GM18502 (cell line): ENCODE measurements around the gene NUMB.

ENCODE experiments used
- ATAC-seq: cut with Tn5 transposase; IDR thresholded peaks from one replicate; pipeline ENCODE4 v1.9.1; 2021; ENCODE audit warnings: mild to moderate bottlenecking; ENCODE audit not compliant: unreplicated experiment, poor library complexity

The NUMB gene

GRCh38 chr14:73458183-73458976 lies at the start of gene NUMB:
TSS of gene NUMB (minus strand) at chr14:73458546. CDS start at chr14:73355751, 102,795 bp downstream.
- peak; percentile 98 for ATAC-seq

GRCh38 chr14:73503648-73504047 lies 45.3 kb upstream of the NUMB start:
- no peak for ATAC-seq

DNA sequence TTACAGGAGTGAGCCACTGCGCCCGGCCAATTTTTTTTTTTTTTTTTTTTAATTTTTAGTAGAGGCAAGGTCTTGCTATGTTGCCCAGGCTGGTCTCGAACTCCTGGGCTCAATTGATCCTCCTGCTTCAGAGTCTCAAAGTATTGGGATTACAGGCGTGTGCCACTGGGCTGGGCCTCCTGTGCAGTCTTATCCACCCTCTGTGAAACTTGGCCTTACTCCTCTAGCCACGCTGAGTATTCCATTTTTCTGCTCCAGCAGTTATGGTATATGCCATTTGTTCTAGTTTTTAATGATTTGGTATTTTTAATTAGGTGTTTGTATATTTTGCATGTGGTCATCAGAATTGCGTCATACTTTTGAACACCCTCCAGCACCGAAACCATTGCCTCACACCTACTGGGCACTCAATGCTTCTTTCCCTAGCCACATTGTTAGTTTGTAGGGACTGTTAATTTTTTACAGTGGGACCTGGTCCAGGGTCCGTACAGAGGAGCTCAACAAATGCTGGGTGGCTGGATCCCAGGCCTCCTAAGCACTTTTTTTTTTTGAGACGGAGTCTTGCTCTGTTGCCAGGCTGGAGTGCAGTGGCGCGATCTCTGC lies 43.8 kb upstream of the NUMB start:
- ATAC-seq: no peak

DNA sequence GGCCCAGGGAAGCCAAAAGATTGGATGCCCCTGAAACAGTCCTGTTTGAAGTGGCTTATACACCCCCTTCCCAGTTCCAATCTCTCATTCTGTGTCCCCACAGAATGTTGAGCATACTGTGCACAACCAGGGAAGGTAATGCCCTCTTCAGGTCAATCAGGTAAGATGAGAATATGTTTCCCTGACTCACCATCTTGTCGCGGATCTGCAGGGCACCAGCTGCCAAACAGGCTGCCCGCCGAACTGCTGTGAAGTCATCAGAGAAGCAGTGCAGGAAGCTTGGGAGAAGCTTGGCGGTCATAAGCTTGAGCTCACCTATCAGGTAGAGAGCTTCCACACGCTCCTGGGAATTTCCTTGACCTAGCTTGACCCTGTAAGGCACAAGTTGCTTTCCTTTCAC lies 42.0 kb upstream of the NUMB start:
- no peak for ATAC-seq

GRCh38 chr14:73494593-73494992 lies 36.2 kb upstream of the NUMB start:
- ATAC-seq: no peak

DNA sequence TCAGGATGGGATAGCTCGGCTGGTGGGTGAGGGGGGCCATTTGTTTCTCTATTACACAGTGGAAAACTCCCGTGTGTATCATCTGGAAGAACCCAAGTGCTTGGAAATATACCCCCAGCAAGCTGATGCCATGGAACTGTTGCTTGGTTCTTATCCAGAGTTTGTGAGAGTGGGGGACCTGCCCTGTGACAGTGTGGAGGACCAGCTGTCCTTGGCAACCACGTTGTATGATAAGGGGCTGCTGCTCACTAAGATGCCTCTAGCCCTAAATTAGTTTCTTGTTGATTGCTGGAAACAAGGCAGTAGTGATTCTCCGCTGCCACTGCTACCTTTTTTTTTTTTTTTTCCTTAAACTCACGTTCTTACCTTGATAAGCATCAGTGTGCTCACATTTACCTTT lies 34.3 kb upstream of the NUMB start:
- ATAC-seq: no peak

- ATAC-seq: no peak
These were observed 33.8 kb upstream of the NUMB start for GRCh38 chr14:73492043-73492552.

- peak; percentile 70 for ATAC-seq
These were observed 33.1 kb upstream of the NUMB start for GRCh38 chr14:73491256-73492042.

- no peak for ATAC-seq
These were observed 31.3 kb upstream of the NUMB start for GRCh38 chr14:73489481-73490175.

- ATAC-seq: no peak
These were observed 20.3 kb upstream of the NUMB start for GRCh38 chr14:73478684-73479083.

- ATAC-seq: no peak
These were observed 19.4 kb upstream of the NUMB start for GRCh38 chr14:73477618-73478266.

DNA sequence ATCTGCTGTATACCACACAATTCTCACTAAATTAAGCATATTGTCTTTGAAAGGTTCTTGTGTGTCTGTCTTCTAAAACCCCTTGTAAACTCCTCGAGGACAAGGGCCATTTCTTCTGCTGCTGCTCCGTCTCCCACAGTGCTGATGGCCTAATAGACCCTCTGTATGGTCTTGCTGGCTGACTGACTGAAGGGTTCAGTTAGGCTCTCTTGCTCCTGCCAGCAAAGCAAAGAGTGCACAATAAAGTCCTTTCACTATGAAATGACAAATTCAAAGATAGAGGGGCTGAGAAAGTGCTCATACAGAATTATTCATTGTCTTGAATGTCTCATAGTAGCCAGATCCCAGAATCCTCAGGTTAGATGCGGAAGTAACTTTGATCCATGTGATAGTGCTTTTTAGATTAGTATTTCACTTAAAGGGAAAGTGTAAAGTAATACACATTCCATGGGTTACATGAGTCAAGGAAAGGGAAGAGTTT lies 18.1 kb upstream of the NUMB start:
- no peak for ATAC-seq

DNA sequence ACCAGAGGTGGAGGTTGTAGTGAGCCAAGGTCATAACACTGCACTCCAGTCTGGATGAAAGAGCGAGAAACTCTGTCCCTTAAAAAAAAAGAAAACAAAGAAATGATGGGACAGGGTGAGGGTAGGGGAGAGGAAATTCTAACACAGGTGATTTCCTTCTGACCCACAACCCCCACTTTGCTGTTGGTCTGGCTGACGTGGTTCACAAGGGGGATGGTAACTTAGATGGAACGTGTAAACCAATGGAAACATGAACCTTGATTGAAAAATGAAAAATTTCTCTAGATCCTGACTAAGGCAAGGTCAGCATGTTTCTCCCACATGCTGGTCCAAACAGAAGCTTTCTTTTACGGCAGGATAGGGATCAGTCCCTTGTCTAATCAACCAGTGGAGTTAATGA lies 16.6 kb upstream of the NUMB start:
- ATAC-seq: no peak

GRCh38 chr14:73472185-73473114 lies 14.1 kb upstream of the NUMB start:
- no peak for ATAC-seq

GRCh38 chr14:73471582-73472184 lies 13.3 kb upstream of the NUMB start:
- no peak for ATAC-seq

DNA sequence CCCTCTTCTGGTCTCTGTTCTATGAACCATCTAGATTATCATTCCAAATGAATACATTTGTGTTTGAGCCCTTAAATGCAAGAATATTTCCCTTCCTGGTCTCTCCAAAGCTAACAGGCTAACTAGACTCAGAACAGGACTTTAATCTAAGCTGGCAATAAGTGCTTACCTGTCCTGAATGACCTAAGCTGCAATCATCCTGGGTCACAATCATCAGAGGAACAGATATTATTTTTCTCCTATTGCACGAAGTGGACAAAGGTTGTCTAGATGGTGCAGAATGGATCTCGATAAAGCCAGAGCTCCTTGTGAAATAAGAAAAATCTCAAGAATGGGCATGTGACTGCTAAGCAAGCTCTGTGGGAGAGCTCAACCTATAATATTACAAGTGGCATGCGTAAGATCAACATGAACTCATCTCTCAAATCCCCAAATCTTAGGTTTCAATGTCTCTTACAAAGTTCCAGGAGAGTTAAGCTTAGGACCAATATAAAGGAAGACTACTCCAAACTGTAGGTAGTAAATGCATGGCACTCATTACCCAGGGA lies 10.6 kb upstream of the NUMB start:
- no peak for ATAC-seq

GRCh38 chr14:73467800-73468199 lies 9.5 kb upstream of the NUMB start:
- ATAC-seq: no peak

- ATAC-seq: no peak
These were observed 9.0 kb upstream of the NUMB start for GRCh38 chr14:73467377-73467776.
